H1 (cell line): Measurements from ENCODE around the gene TTBK2. TPM values are rescaled to one million over a fixed set of nuclear protein-coding genes. Genes with fewer than 3 reads are reported as not detected.
A peak's percentile ranks its signal among the peaks of the same experiment; 100 is the strongest.

ENCODE experiments used
- CTCF ChIA-PET: fragments of 300-600 bp; sonication (Branson Sonifier 250); formaldehyde crosslinking; loops from one replicate; lab custom pipeline; 2021; ENCODE audit not compliant: partially characterized antibody; lab: Charles Lee
- POLR2A ChIA-PET: fragments of 300-600 bp; sonication (Branson Sonifier 250); formaldehyde crosslinking; loops from one replicate; lab custom pipeline; 2021; ENCODE audit warnings: inconsistent platforms; ENCODE audit not compliant: partially characterized antibody; lab: Charles Lee
- DNase-seq, 2 experiments: peaks; one replicate each; pipeline versions ENCODE4 v3.0.0 to v3.0.0-alpha.2; 2010 to 2022; ENCODE audit warnings: low spot score in 2 of 2, low read depth in 1 of 2, mixed read lengths in 1 of 2
- FAIRE-seq: peaks from 2 replicates; lab custom pipeline; 2011; peaks lifted over from hg19 to GRCh38; lab: Jason Lieb, UNC
- H2AFZ ChIP-seq: 2 replicates; pipeline ENCODE4 v1.8.1; 2012; ENCODE audit warnings: low read length, inconsistent platforms
- H2AK5ac ChIP-seq: 2 replicates; pipeline ENCODE4 v1.6.1; 2013; ENCODE audit warnings: low read depth, low read length
- H2BK120ac ChIP-seq: replicated peaks from 2 replicates; pipeline ENCODE3; 2013; ENCODE audit warnings: low read depth, low read length, inconsistent platforms
- H2BK12ac ChIP-seq: 2 replicates; pipeline ENCODE4 v1.6.1; 2013; ENCODE audit warnings: low read depth, low read length
- H2BK15ac ChIP-seq: 2 replicates; pipeline ENCODE4 v1.6.1; 2013; ENCODE audit warnings: low read length
- H2BK20ac ChIP-seq: 2 replicates; pipeline ENCODE4 v1.6.1; 2013; ENCODE audit warnings: low read length
- H2BK5ac ChIP-seq: 2 replicates; pipeline ENCODE4 v1.6.1; 2013; ENCODE audit warnings: low read depth, low read length
- H3K14ac ChIP-seq: 2 replicates; pipeline ENCODE4 v1.6.1; 2013; ENCODE audit warnings: inconsistent platforms; ENCODE audit not compliant: insufficient read length
- H3K18ac ChIP-seq: 2 replicates; pipeline ENCODE4 v1.6.1; 2013; ENCODE audit warnings: low read length; ENCODE audit errors: extremely low read depth
- H3K23ac ChIP-seq: 2 replicates; pipeline ENCODE4 v1.6.1; 2013; ENCODE audit warnings: inconsistent platforms; ENCODE audit not compliant: insufficient read length
- H3K23me2 ChIP-seq: 2 replicates; pipeline ENCODE4 v1.6.1; 2013; ENCODE audit warnings: low read depth, low read length
- H3K27ac ChIP-seq: 2 replicates; pipeline ENCODE4 v1.6.1; 2011; ENCODE audit warnings: low read depth, low read length, inconsistent platforms
- H3K27me3 ChIP-seq, 4 experiments: replicated peaks in 1 of 4; 1 replicate in 1 of 4; 2 replicates in 3 of 4; pipeline versions ENCODE4 v1.6.1 to v1.8.1; 2011 to 2013; ENCODE audit warnings: low read length in 3 of 4, mild to moderate bottlenecking in 3 of 4, inconsistent platforms in 2 of 4, mixed read lengths in 2 of 4, moderate library complexity in 1 of 4; ENCODE audit not compliant: control insufficient read depth in 3 of 4, insufficient read depth in 3 of 4; ENCODE audit errors: extremely low read depth in 1 of 4
- H3K36me3 ChIP-seq, 4 experiments: 2 replicates each; pipeline versions ENCODE4 v1.6.1 to v1.8.1; 2011 to 2013; ENCODE audit warnings: mild to moderate bottlenecking in 4 of 4, low read length in 3 of 4, moderate library complexity in 2 of 4, control low read depth in 1 of 4, inconsistent platforms in 1 of 4; ENCODE audit not compliant: insufficient read depth in 4 of 4, control insufficient read depth in 2 of 4
- H3K4ac ChIP-seq: replicated peaks from 2 replicates; pipeline ENCODE3; 2013; ENCODE audit warnings: low read length, low read depth, mixed read lengths, inconsistent platforms; ENCODE audit not compliant: insufficient read length
- H3K4me1 ChIP-seq, 4 experiments: replicated peaks in 1 of 4; 1 replicate in 1 of 4; 2 replicates in 3 of 4; pipeline versions ENCODE4 v1.6.1 to v1.8.1; 2011 to 2013; ENCODE audit warnings: low read length in 3 of 4, inconsistent platforms in 2 of 4, mixed read lengths in 1 of 4; ENCODE audit not compliant: insufficient read depth in 4 of 4, control insufficient read depth in 3 of 4
- H3K4me2 ChIP-seq, 2 experiments: 2 replicates each; pipeline versions ENCODE4 v1.6.1 to v1.8.1; 2011 to 2013; ENCODE audit warnings: low read depth in 2 of 2, low read length in 2 of 2, control low read depth in 1 of 2, inconsistent platforms in 1 of 2, mild to moderate bottlenecking in 1 of 2; ENCODE audit not compliant: insufficient read depth in 1 of 2
- H3K4me3 ChIP-seq, 4 experiments: fragments of 200-600, 300-600 bp in 1 of 4; sonication (generic), shearing (Covaris generic), sonication (Bioruptor Twin) in 1 of 4; 2 replicates each; pipeline versions ENCODE4 v1.5.1 to v1.8.1; 2011 to 2016; ENCODE audit warnings: low read length in 4 of 4, low read depth in 3 of 4, control low read depth in 2 of 4, inconsistent platforms in 2 of 4, mild to moderate bottlenecking in 2 of 4, mixed read lengths in 1 of 4, moderate library complexity in 1 of 4; ENCODE audit not compliant: insufficient read depth in 2 of 4; ENCODE audit errors: extremely low read depth in 1 of 4
- H3K56ac ChIP-seq: replicated peaks from 2 replicates; pipeline ENCODE3; 2013; ENCODE audit warnings: low read depth, mild to moderate bottlenecking, mixed read lengths, low read length, inconsistent platforms; ENCODE audit not compliant: insufficient read length
- H3K79me1 ChIP-seq: 2 replicates; pipeline ENCODE4 v1.6.1; 2013; ENCODE audit warnings: low read depth, low read length, control low read depth
- H3K79me2 ChIP-seq, 2 experiments: 2 replicates each; pipeline versions ENCODE4 v1.6.1 to v1.8.1; 2012 to 2013; ENCODE audit warnings: low read length in 2 of 2, mild to moderate bottlenecking in 2 of 2, inconsistent platforms in 1 of 2; ENCODE audit not compliant: insufficient read depth in 2 of 2, control insufficient read depth in 1 of 2
- H3K9ac ChIP-seq, 4 experiments: replicated peaks in 1 of 4; 1 replicate in 1 of 4; 2 replicates in 3 of 4; pipeline versions ENCODE4 v1.6.1 to v1.8.1; 2011 to 2013; ENCODE audit warnings: low read depth in 3 of 4, low read length in 3 of 4, control low read depth in 2 of 4, mild to moderate bottlenecking in 2 of 4, moderate library complexity in 2 of 4, inconsistent platforms in 1 of 4; ENCODE audit errors: extremely low read depth in 1 of 4
- H3K9me3 ChIP-seq, 2 experiments: 2 replicates each; pipeline versions ENCODE4 v1.6.1 to v1.8.1; 2012 to 2013; ENCODE audit warnings: mild to moderate bottlenecking in 2 of 2, moderate library complexity in 2 of 2, control low read depth in 1 of 2, inconsistent platforms in 1 of 2, low read depth in 1 of 2, low read length in 1 of 2, mixed read lengths in 1 of 2; ENCODE audit not compliant: insufficient read depth in 2 of 2
- H4K20me1 ChIP-seq, 2 experiments: replicated peaks in 1 of 2; 2 replicates each; pipeline versions ENCODE3 to v1.8.1; 2011 to 2013; ENCODE audit warnings: inconsistent platforms in 2 of 2, low read length in 2 of 2, mild to moderate bottlenecking in 1 of 2; ENCODE audit not compliant: insufficient read depth in 2 of 2, control insufficient read depth in 1 of 2
- H4K5ac ChIP-seq: 2 replicates; pipeline ENCODE4 v1.6.1; 2013; ENCODE audit warnings: low read length, low read depth, mixed read lengths, inconsistent platforms; ENCODE audit not compliant: insufficient read length
- H4K8ac ChIP-seq: 2 replicates; pipeline ENCODE4 v1.8.0; 2013; ENCODE audit warnings: mild to moderate bottlenecking, moderate library complexity, low read length, inconsistent platforms; ENCODE audit not compliant: insufficient read depth; ENCODE audit errors: extremely low read depth
- H4K91ac ChIP-seq: replicated peaks from 2 replicates; pipeline ENCODE3; 2013; ENCODE audit warnings: low read length, mixed read lengths, inconsistent platforms; ENCODE audit not compliant: insufficient read length
- ASH2L ChIP-seq: fragments of 200-600, 300-600 bp; sonication (generic); IDR thresholded peaks from one replicate; pipeline ENCODE4 v1.7.1; 2017; ENCODE audit warnings: low read length
- BCL11A ChIP-seq, 2 experiments: IDR thresholded peaks; one replicate each; pipeline ENCODE4 v1.6.1; 2011; ENCODE audit warnings: low read depth in 2 of 2, low read length in 2 of 2, mild to moderate bottlenecking in 2 of 2
- CHD1 ChIP-seq: IDR thresholded peaks from 2 replicates; pipeline ENCODE4 v1.6.1; 2012; ENCODE audit warnings: low read depth, low read length, improper control_type of control experiment
- E2F6 ChIP-seq: IDR thresholded peaks from 2 replicates; pipeline ENCODE4 v1.6.1; 2012; ENCODE audit warnings: inconsistent platforms
- JUND ChIP-seq: IDR thresholded peaks from 2 replicates; pipeline ENCODE4 v1.6.1; 2011; ENCODE audit warnings: mild to moderate bottlenecking, improper control_type of control experiment, low read length
- NRF1 ChIP-seq: IDR thresholded peaks from 2 replicates; pipeline ENCODE4 v1.6.1; 2011; ENCODE audit warnings: mild to moderate bottlenecking, low read depth, low read length, improper control_type of control experiment
- POLR2A ChIP-seq, 2 experiments: IDR thresholded peaks; 1 replicate in 1 of 2; 2 replicates in 1 of 2; pipeline ENCODE4 v1.6.1; 2011; ENCODE audit warnings: low read depth in 2 of 2, low read length in 2 of 2, mild to moderate bottlenecking in 2 of 2; ENCODE audit errors: control extremely low read depth in 1 of 2
- SAP30 ChIP-seq: fragments of 300-600 bp; sonication (generic); IDR thresholded peaks from 2 replicates; pipeline ENCODE4 v1.7.1; 2012; ENCODE audit warnings: low read length, moderate library complexity, mild to moderate bottlenecking, inconsistent platforms; ENCODE audit not compliant: insufficient read depth, insufficient replicate concordance
- SP1 ChIP-seq: IDR thresholded peaks from 2 replicates; pipeline ENCODE4 v1.6.1; 2011; ENCODE audit warnings: low read depth, low read length
- SRF ChIP-seq: IDR thresholded peaks from 2 replicates; pipeline ENCODE4 v1.6.1; 2011; ENCODE audit warnings: mild to moderate bottlenecking, low read depth, low read length, moderate library complexity
- TBP ChIP-seq: IDR thresholded peaks from 2 replicates; pipeline ENCODE4 v1.6.1; 2011; ENCODE audit warnings: low read depth, low read length, improper control_type of control experiment
- TCF12 ChIP-seq: IDR thresholded peaks from 2 replicates; pipeline ENCODE4 v1.6.1; 2011; ENCODE audit warnings: low read depth, mild to moderate bottlenecking, low read length
- WGBS, 2 experiments: shearing (Covaris generic) in 1 of 2; methylation state at CpG; one replicate each; pipeline versions ENCODE4 v1.1.6 to v1.1.7; 2013 to 2015; ENCODE audit warnings: low lambda C conversion rate in 2 of 2, mixed read lengths in 2 of 2, inconsistent platforms in 1 of 2, low coverage in 1 of 2, missing lambda C conversion rate in 1 of 2; ENCODE audit not compliant: insufficient replicate concordance in 2 of 2, insufficient coverage in 1 of 2, insufficient read length in 1 of 2; ENCODE audit errors: extremely low coverage in 1 of 2, missing lambda C conversion rate in 1 of 2; 5-methylcytosine and 5-hydroxymethylcytosine counted together
- polyA plus RNA-seq, 7 experiments: library from polyadenylated mRNA; depleted of rRNA in 3 of 7; stranded (reverse) in 5 of 7; unstranded in 2 of 7; fragments of >200 nt in 5 of 7; fragments of 200-250 nt in 2 of 7; gene quantifications; 1 replicate in 5 of 7; 2 replicates in 1 of 7; 4 replicates in 1 of 7; pipeline versions ENCODE4 v1.2.1 to v1.2.3, GENCODE V29; 2011 to 2013; ENCODE audit warnings: missing spikeins in 2 of 7, mixed read lengths in 2 of 7
- total RNA-seq: library from RNA; stranded (reverse); fragmentation: NEBNext Ultra II Directional; extraction: Animal tissue kit (Norgen Biotek cat#: 25700); gene quantifications from 2 replicates; pipeline ENCODE4 v1.2.1, GENCODE V29; 2021

TTBK2 gene
- total and polyA plus RNA-seq, 2 of the 8 experiments (the other 6 are each of a cell fraction or from before 2014, with no cell fraction given) = 2.7 to 18.2 TPM

DNA sequence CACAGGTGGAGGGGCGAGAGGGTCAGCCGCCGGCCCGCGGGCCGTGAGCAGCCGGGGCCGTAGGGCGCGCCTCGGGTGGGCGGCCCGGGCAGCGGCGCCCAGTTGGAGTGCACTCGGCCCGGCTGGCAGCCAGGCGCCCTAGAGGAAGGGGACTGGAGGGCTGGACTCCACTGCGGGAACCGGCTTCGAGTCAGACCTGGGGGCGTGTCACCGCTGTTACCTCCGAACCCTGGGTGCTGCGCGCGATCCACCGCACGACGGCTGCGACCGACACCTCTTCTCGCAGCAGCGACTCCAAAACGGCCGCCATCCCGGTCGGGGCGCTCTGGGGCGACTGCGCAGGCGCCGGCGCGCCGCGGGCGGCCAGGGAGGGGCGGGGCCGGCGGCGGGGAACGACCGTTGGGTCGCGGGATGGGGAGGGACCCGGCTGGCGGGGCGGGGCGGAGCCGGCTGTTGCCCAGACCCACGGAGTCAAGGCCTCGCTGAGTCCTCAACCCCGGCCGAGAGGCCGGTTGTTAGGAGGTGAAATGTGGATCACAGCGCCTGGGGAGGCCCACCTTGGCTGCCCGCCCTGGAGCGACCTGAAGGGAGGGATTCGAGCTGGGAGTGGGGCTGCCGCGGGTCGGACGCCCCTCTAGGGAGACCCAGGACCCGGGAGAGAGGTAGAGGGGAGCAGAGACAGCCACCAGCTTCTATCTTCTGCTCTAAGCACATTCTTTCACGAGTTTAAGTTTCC lies 183.6 kb downstream of the TTBK2 start, which contains the start of gene CDAN1:
Gene CDAN1 (minus strand): TSS at position 336 of the 736 bp plus-strand sequence. CDS start 26 bp downstream, at position 310.
- Histone ChIP-seq H3K23me2 (peaks cover 7% of the 10 kb centered on the region; the same call in 1 of the 2 replicates), H2AK5ac (no peak within 1 kb of the TSS), H3K56ac (peak within 1 kb of the TSS; percentile 40), H2BK120ac (no peak within 1 kb of the TSS), H3K4ac (no peak within 1 kb of the TSS), H3K14ac (no peak within 1 kb of the TSS), H3K9ac (peak within 1 kb of the TSS; percentile 24 to 70 (median 64); a peak in 6 of 7 replicates), H3K4me2 (peak within 1 kb of the TSS; percentile 78 to 79), H4K5ac (peak within 1 kb of the TSS; percentile 88), H2AFZ (peak within 1 kb of the TSS; percentile 89; the same call in 1 of the 2 replicates), H3K4me3 (peak within 1 kb of the TSS; percentile 79 to 84 (median 81)), H2BK15ac (no peak within 1 kb of the TSS), H3K4me1 (peaks cover 0 to 7% (median 1%) of the 10 kb centered on the region in 4 experiments; a peak in 4 of 7 replicates), H3K79me1 (no peaks in the 10 kb centered on the region; the same call in 1 of the 2 replicates), H4K8ac (peak within 1 kb of the TSS; percentile 92), H4K91ac (no peak within 1 kb of the TSS), H3K27ac (no peak within 1 kb of the TSS), H2BK20ac (no peak within 1 kb of the TSS), H3K36me3 (peaks cover 2 to 17% (median 5%) of the 10 kb centered on the region in 4 experiments; a peak in 7 of 8 replicates), H2BK5ac (peak within 1 kb of the TSS; percentile 78; the same call in 1 of the 2 replicates), H3K18ac (peak within 1 kb of the TSS; percentile 71), H2BK12ac (no peak within 1 kb of the TSS), H3K27me3 (peaks cover 0 to 3% (median 1%) of the 10 kb centered on the region in 4 experiments; a peak in 2 of 7 replicates), H3K23ac (no peak within 1 kb of the TSS), H4K20me1 (peaks cover 6 to 11% of the 10 kb centered on the region in 2 experiments), H3K9me3 (no peaks in the 10 kb centered on the region), H3K79me2 (no peaks in the 10 kb centered on the region)
- POLR2A ChIA-PET = interaction anchor here (0.6 to 1.1 kb wide), 3 partner anchors 26 to 348 kb away, joined by 3 to 5 read pairs (median 3); no protein-coding TSS in a partner anchor
- WGBS, 2 experiments = 5% methylated on average over 31 of the region's 76 CpGs; no CpG with 5 or more reads in 1 of the 2 experiments
- peak; percentile 29 to 95 for DNase-seq
- CTCF ChIA-PET = interaction anchor here (0.7 to 5.5 kb wide), 6 partner anchors 12 to 189 kb away, joined by 3 to 28 read pairs (median 5); no protein-coding TSS in a partner anchor
- no peak for FAIRE-seq
- TF ChIP-seq E2F6 (no peak), POLR2A (IDR thresholded peaks at IDR 0.05; ENCODE audit: control extremely low read depth in 1 of 2, low read depth in 2 of 2, low read length in 2 of 2) (peak; percentile 29 to 55), ASH2L (peak; percentile 61), SAP30 (no peak), BCL11A (IDR thresholded peaks at IDR 0.05; ENCODE audit: low read depth in 2 of 2, low read length in 2 of 2) (no peak), JUND (no peak), TCF12 (no peak), TBP (peak; percentile 51; the same call in 1 of the 2 replicates), SP1 (no peak), NRF1 (peak; percentile 61), SRF (no peak), CHD1 (no peak)
